GM06990 (cell line): Measurements from ENCODE around the gene MGLL.

ENCODE experiments used
- DNase-seq: peaks from one replicate; pipeline ENCODE4 v3.0.0-alpha.2; 2011; ENCODE audit not compliant: insufficient read length; ENCODE audit errors: extremely low read depth
- H3K27me3 ChIP-seq: replicated peaks from 2 replicates; pipeline ENCODE4 v1.6.0; 2011; ENCODE audit warnings: low read length; ENCODE audit not compliant: control insufficient read depth, insufficient read depth
- H3K36me3 ChIP-seq: 2 replicates; pipeline ENCODE4 v1.5.1; 2011; ENCODE audit warnings: low read length; ENCODE audit not compliant: control insufficient read depth, insufficient read depth
- H3K4me3 ChIP-seq: replicated peaks from 2 replicates; pipeline ENCODE4 v1.5.1; 2011; ENCODE audit warnings: low read depth, mild to moderate bottlenecking, control low read depth, low read length
- TF ChIP-seq, protein P1 (sequence below): IDR thresholded peaks from 2 replicates; pipeline ENCODE4 v1.5.1; 2011; ENCODE audit warnings: low read length, control low read depth, mild to moderate bottlenecking, inconsistent platforms; ENCODE audit not compliant: insufficient read depth, poor library complexity, severe bottlenecking

MGLL gene

GRCh38 chr3:127767126-127767525, 55.2 kb downstream of the MGLL start:
- no peak overlapping the region for H3K4me3 ChIP-seq
- no peak for DNase-seq
- H3K36me3 ChIP-seq = no peaks in the 10 kb centered on the region; the same call in 1 of the 2 replicates
- TF ChIP-seq, protein P1, sequence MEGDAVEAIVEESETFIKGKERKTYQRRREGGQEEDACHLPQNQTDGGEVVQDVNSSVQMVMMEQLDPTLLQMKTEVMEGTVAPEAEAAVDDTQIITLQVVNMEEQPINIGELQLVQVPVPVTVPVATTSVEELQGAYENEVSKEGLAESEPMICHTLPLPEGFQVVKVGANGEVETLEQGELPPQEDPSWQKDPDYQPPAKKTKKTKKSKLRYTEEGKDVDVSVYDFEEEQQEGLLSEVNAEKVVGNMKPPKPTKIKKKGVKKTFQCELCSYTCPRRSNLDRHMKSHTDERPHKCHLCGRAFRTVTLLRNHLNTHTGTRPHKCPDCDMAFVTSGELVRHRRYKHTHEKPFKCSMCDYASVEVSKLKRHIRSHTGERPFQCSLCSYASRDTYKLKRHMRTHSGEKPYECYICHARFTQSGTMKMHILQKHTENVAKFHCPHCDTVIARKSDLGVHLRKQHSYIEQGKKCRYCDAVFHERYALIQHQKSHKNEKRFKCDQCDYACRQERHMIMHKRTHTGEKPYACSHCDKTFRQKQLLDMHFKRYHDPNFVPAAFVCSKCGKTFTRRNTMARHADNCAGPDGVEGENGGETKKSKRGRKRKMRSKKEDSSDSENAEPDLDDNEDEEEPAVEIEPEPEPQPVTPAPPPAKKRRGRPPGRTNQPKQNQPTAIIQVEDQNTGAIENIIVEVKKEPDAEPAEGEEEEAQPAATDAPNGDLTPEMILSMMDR = no peak
- no peaks in the 10 kb centered on the region for H3K27me3 ChIP-seq

- TF ChIP-seq, protein P1 = no peak
- H3K27me3 ChIP-seq = no peaks in the 10 kb centered on the region
- H3K4me3 ChIP-seq = no peak overlapping the region
- DNase-seq = no peak
- no peaks in the 10 kb centered on the region; the same call in 1 of the 2 replicates for H3K36me3 ChIP-seq
These were observed 56.6 kb downstream of the MGLL start for GRCh38 chr3:127765735-127766134.

GRCh38 chr3:127764841-127765362, 57.4 kb downstream of the MGLL start:
- no peak overlapping the region for H3K4me3 ChIP-seq
- H3K27me3 ChIP-seq = no peaks in the 10 kb centered on the region
- no peaks in the 10 kb centered on the region; the same call in 1 of the 2 replicates for H3K36me3 ChIP-seq
- TF ChIP-seq, protein P1 = no peak
- DNase-seq = no peak

DNA sequence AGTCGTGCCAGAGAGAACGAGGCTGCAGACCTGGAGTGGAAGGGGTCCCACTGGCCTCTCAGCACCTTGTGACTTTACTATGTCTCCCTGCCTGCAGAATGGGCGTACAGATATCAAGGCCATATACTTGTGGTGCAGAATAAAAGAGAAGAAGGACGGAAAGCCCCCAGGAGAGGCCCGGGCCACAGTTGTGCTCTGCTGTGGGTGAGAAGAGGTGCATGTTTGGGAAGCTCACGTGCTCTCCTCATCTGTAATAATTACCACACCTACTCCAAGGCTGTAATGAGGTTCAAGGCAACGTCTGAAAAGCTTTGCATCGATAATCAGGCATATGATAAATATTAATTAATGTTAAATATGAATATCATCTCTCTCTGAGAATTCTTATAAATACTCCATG, 58.0 kb downstream of the MGLL start:
- H3K36me3 ChIP-seq = peaks cover 3% of the 10 kb centered on the region
- peak overlapping the region; percentile 5; the same call in 1 of the 2 replicates for H3K4me3 ChIP-seq
- no peak for DNase-seq
- H3K27me3 ChIP-seq = no peaks in the 10 kb centered on the region
- TF ChIP-seq, protein P1 = no peak

DNA sequence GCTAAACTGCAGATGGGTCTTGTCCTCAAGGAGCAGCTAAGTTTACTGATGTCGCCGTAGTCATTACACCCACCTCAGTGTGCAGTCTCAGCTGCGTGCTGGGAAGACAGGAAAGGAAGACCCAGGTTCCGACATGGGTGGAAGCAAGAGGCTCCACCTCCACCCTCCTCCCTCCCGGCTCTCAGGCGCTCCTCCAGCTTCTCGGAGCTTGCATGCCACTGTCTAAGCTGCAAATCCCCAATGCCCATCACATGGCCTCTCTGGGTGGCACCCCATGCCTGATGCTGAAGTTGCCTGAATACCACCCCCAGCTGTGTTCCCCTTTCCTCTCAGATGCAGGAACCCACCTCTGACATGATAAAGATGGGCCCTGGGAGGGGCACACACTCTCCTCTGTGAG, 58.5 kb downstream of the MGLL start:
- peak overlapping the region; percentile 5; the same call in 1 of the 2 replicates for H3K4me3 ChIP-seq
- TF ChIP-seq, protein P1 = no peak
- H3K27me3 ChIP-seq = no peaks in the 10 kb centered on the region
- no peak for DNase-seq
- peaks cover 3% of the 10 kb centered on the region for H3K36me3 ChIP-seq

- Histone ChIP-seq H3K36me3 (peaks cover 3% of the 10 kb centered on the region), H3K27me3 (no peaks in the 10 kb centered on the region), H3K4me3 (no peak overlapping the region)
- TF ChIP-seq, protein P1 = no peak
- DNase-seq = no peak
These were observed 59.0 kb downstream of the MGLL start for GRCh38 chr3:127763337-127763736.
